Measurements from ENCODE around the gene ZNF695.

Gene ZNF695

DNA sequence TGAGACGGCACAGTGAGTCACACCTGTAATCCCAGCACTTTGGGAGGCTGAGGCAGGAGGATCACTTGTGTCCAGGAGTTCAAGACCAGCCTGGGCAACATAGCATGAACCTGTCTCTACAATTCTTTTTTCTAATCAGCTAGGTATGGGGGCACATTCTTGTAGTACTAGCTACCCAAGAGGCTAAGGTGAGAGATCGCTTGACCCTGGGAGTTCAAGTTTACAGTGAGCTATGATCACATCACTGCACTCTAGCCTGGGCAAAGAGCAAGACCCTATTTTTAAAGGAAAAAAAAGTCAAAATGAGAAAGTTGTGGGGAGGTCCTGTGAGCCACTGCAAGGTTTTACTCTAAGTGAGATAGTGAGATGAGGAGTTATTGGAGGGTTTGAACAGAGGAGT lies 41.4 kb downstream of the ZNF695 start:
- H3K23ac ChIP-seq (ENCODE audit: low read depth, low read length, poor library complexity): no peak overlapping the region
- no peak overlapping the region for H3K27ac ChIP-seq (replicated peaks; ENCODE audit: low read length)
- no peak overlapping the region for H3K18ac ChIP-seq (ENCODE audit: low read length)
- no peak overlapping the region for H3K4ac ChIP-seq (ENCODE audit: low read length)
- no peaks in the 10 kb centered on the region for H3K27me3 ChIP-seq (ENCODE audit: control insufficient read depth in 3 of 3, insufficient read depth in 3 of 3, low read depth in 1 of 3, low read length in 3 of 3)
- H2BK120ac ChIP-seq (ENCODE audit: low read depth, low read length): no peak overlapping the region
- no peak overlapping the region for H4K8ac ChIP-seq (ENCODE audit: low read depth, low read length)
- no peak overlapping the region for H2BK15ac ChIP-seq (ENCODE audit: low read length)
- H3K4me1 ChIP-seq (ENCODE audit: control insufficient read depth in 2 of 2, insufficient read depth in 1 of 2, low read depth in 1 of 2, low read length in 2 of 2): peaks cover 0 to 8% of the 10 kb centered on the region in 2 donors
- H2BK12ac ChIP-seq (ENCODE audit: low read length): no peak overlapping the region
- no CpG with 5 or more reads among the region's 2 CpGs for WGBS, 2 donors (ENCODE audit: extremely low coverage in 2 of 2, insufficient read length in 2 of 2, insufficient replicate concordance in 1 of 2)
- no peak overlapping the region for H3K9ac ChIP-seq (ENCODE audit: low read depth, low read length, poor library complexity)
- H3K79me1 ChIP-seq (ENCODE audit: low read depth, low read length): peaks cover 2% of the 10 kb centered on the region
- H3K9me3 ChIP-seq (replicated peaks in 1 of 2; ENCODE audit: control insufficient read depth in 2 of 2, insufficient read depth in 1 of 2, low read depth in 1 of 2, low read length in 2 of 2): peaks cover 23 to 76% of the 10 kb centered on the region in 2 donors
- H3K4me3 ChIP-seq (ENCODE audit: low read length in 2 of 2): no peak overlapping the region
- H3K4me2 ChIP-seq (ENCODE audit: insufficient read depth, low read length, poor library complexity, severe bottlenecking): no peak overlapping the region
- H2AK5ac ChIP-seq (ENCODE audit: low read depth, low read length): no peak overlapping the region
- no peak overlapping the region for H3K14ac ChIP-seq (ENCODE audit: low read length)
- peaks cover 30 to 59% of the 10 kb centered on the region in 2 donors for H3K36me3 ChIP-seq (replicated peaks in 1 of 2; ENCODE audit: control insufficient read depth in 2 of 2, insufficient read depth in 2 of 2, low read length in 2 of 2)
- H2AFZ ChIP-seq (ENCODE audit: low read length): no peak overlapping the region
- no peak overlapping the region for H2BK5ac ChIP-seq (ENCODE audit: low read length)
- no peak for DNase-seq (ENCODE audit: low spot score)
- no peak overlapping the region for H4K91ac ChIP-seq (ENCODE audit: low read depth, low read length, poor library complexity)

DNA sequence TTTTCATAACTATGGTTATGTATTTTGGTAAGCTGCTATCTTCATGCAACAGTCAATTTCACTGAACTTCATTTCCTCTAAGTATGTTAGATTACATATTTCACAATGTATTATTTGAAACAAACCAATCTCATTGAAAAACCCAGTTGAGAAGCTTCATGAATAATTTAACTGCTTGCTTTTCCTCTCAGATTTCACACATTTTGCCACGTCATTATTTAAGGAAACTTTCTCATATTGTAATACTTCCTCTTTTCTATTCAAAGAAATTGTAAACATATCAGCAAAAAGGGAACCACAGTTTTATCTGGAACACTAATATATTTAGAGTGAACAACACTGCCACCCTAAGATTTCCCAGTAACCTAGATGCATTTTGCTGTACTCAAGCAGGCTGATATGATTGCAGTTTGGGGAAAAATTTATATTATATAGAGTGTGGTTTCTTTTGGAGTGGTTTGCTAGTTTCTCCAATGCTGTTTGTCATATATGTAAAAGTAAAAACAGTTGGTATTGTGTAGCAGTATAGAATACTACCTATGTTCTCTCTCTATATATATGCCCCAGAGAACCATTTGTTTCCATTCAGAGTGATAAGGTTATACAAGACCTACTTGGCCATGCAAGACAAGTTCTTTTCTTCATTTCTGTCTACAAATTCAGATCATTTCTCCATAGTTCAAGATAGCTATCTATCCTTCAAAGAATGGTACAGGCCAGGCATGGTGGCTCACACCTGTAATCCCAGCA lies 47.7 kb downstream of the ZNF695 start:
- no peak overlapping the region for H2AFZ ChIP-seq (ENCODE audit: low read length)
- no peak overlapping the region for H4K8ac ChIP-seq (ENCODE audit: low read depth, low read length)
- no peaks in the 10 kb centered on the region for H3K79me1 ChIP-seq (ENCODE audit: low read depth, low read length)
- no peak overlapping the region for H3K27ac ChIP-seq (replicated peaks; ENCODE audit: low read length)
- peaks cover 0 to 10% of the 10 kb centered on the region in 2 donors for H3K4me1 ChIP-seq (ENCODE audit: control insufficient read depth in 2 of 2, insufficient read depth in 1 of 2, low read depth in 1 of 2, low read length in 2 of 2)
- H3K9ac ChIP-seq (ENCODE audit: low read depth, low read length, poor library complexity): no peak overlapping the region
- DNase-seq (ENCODE audit: low spot score): no peak
- no peak overlapping the region for H2BK120ac ChIP-seq (ENCODE audit: low read depth, low read length)
- no CpG with 5 or more reads among the region's 1 CpG for WGBS, 2 donors (ENCODE audit: extremely low coverage in 2 of 2, insufficient read length in 2 of 2, insufficient replicate concordance in 1 of 2)
- H3K4me2 ChIP-seq (ENCODE audit: insufficient read depth, low read length, poor library complexity, severe bottlenecking): no peak overlapping the region
- peaks cover 5 to 37% of the 10 kb centered on the region in 2 donors for H3K9me3 ChIP-seq (replicated peaks in 1 of 2; ENCODE audit: control insufficient read depth in 2 of 2, insufficient read depth in 1 of 2, low read depth in 1 of 2, low read length in 2 of 2)
- peaks cover 16 to 76% of the 10 kb centered on the region in 2 donors for H3K36me3 ChIP-seq (replicated peaks in 1 of 2; ENCODE audit: control insufficient read depth in 2 of 2, insufficient read depth in 2 of 2, low read length in 2 of 2)
- H3K27me3 ChIP-seq (ENCODE audit: control insufficient read depth in 3 of 3, insufficient read depth in 3 of 3, low read depth in 1 of 3, low read length in 3 of 3): no peaks in the 10 kb centered on the region
- H2AK5ac ChIP-seq (ENCODE audit: low read depth, low read length): no peak overlapping the region
- no peak overlapping the region for H4K91ac ChIP-seq (ENCODE audit: low read depth, low read length, poor library complexity)
- H3K4ac ChIP-seq (ENCODE audit: low read length): no peak overlapping the region
- no peak overlapping the region for H3K4me3 ChIP-seq (ENCODE audit: low read length in 2 of 2)
- H3K14ac ChIP-seq (ENCODE audit: low read length): no peak overlapping the region
- H2BK15ac ChIP-seq (ENCODE audit: low read length): no peak overlapping the region
- H2BK12ac ChIP-seq (ENCODE audit: low read length): no peak overlapping the region
- H3K23ac ChIP-seq (ENCODE audit: low read depth, low read length, poor library complexity): no peak overlapping the region
- no peak overlapping the region for H2BK5ac ChIP-seq (ENCODE audit: low read length)
- no peak overlapping the region for H3K18ac ChIP-seq (ENCODE audit: low read length)

DNA sequence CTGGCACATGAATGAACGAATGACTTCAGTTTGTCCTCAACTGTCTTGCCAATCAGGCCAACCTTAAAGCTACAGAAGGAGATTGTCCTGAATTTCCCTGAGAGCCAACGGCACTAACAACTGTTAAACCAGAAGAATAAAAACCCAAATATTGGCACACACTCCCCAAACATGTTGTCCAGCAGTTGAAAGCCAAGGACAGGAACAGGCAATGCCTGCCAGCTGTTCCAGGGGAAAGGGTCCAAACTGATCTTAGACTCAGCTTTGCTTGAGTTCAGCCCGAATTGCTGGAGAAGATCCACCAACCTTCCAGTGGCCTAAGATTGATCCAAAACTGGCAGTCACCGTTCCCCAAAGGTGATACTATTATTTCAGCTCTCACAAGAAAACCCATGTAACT lies 53.7 kb downstream of the ZNF695 start:
- Histone ChIP-seq H2BK15ac (ENCODE audit: low read length) (no peak overlapping the region), H2BK12ac (ENCODE audit: low read length) (no peak overlapping the region), H3K9me3 (replicated peaks in 1 of 2; ENCODE audit: control insufficient read depth in 2 of 2, insufficient read depth in 1 of 2, low read depth in 1 of 2, low read length in 2 of 2) (peaks cover 0 to 22% of the 10 kb centered on the region in 2 donors), H2AK5ac (ENCODE audit: low read depth, low read length) (no peak overlapping the region), H3K4me2 (ENCODE audit: insufficient read depth, low read length, poor library complexity, severe bottlenecking) (no peak overlapping the region), H2AFZ (ENCODE audit: low read length) (no peak overlapping the region), H3K4me1 (ENCODE audit: control insufficient read depth in 2 of 2, insufficient read depth in 1 of 2, low read depth in 1 of 2, low read length in 2 of 2) (no peaks in the 10 kb centered on the region), H3K79me1 (ENCODE audit: low read depth, low read length) (no peaks in the 10 kb centered on the region), H2BK5ac (ENCODE audit: low read length) (no peak overlapping the region), H3K4ac (ENCODE audit: low read length) (no peak overlapping the region), H3K27me3 (ENCODE audit: control insufficient read depth in 3 of 3, insufficient read depth in 3 of 3, low read depth in 1 of 3, low read length in 3 of 3) (no peaks in the 10 kb centered on the region), H3K18ac (ENCODE audit: low read length) (no peak overlapping the region), H3K23ac (ENCODE audit: low read depth, low read length, poor library complexity) (no peak overlapping the region), H3K27ac (replicated peaks; ENCODE audit: low read length) (no peak overlapping the region), H4K91ac (ENCODE audit: low read depth, low read length, poor library complexity) (no peak overlapping the region), H3K4me3 (ENCODE audit: low read length in 2 of 2) (no peak overlapping the region), H3K9ac (ENCODE audit: low read depth, low read length, poor library complexity) (no peak overlapping the region), H3K36me3 (replicated peaks in 1 of 2; ENCODE audit: control insufficient read depth in 2 of 2, insufficient read depth in 2 of 2, low read length in 2 of 2) (peaks cover 0 to 58% of the 10 kb centered on the region in 2 donors), H2BK120ac (ENCODE audit: low read depth, low read length) (no peak overlapping the region), H3K14ac (ENCODE audit: low read length) (no peak overlapping the region), H4K8ac (ENCODE audit: low read depth, low read length) (no peak overlapping the region)
- WGBS, 2 donors (ENCODE audit: extremely low coverage in 2 of 2, insufficient read length in 2 of 2, insufficient replicate concordance in 1 of 2): no CpG with 5 or more reads among the region's 4 CpGs
- DNase-seq (ENCODE audit: low spot score): no peak

DNA sequence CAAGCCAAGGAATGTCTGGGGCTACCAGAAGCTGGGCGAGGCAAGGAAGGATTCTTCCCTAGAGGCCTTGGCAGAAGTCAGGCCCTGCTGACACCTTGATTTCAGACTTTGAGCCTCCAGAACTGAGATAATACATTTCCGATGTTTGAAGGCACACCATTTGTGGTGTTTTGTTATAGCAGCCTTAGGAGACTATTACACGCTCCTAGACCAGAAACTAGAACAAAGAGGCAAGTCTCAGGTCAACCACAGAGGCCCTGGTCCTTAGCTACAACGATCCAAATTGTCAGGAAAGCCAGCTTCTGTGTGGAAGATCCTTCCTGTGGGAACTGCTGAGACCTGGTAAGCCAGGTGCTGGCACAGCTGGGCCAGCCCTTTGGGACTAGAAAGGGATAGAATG lies 56.4 kb downstream of the ZNF695 start:
- Histone ChIP-seq H3K23ac (ENCODE audit: low read depth, low read length, poor library complexity) (no peak overlapping the region), H3K79me1 (ENCODE audit: low read depth, low read length) (no peaks in the 10 kb centered on the region), H3K27me3 (ENCODE audit: control insufficient read depth in 3 of 3, insufficient read depth in 3 of 3, low read depth in 1 of 3, low read length in 3 of 3) (no peaks in the 10 kb centered on the region), H3K4ac (ENCODE audit: low read length) (no peak overlapping the region), H2BK15ac (ENCODE audit: low read length) (no peak overlapping the region), H3K4me1 (ENCODE audit: control insufficient read depth in 2 of 2, insufficient read depth in 1 of 2, low read depth in 1 of 2, low read length in 2 of 2) (no peaks in the 10 kb centered on the region), H2AK5ac (ENCODE audit: low read depth, low read length) (no peak overlapping the region), H2AFZ (ENCODE audit: low read length) (no peak overlapping the region), H2BK120ac (ENCODE audit: low read depth, low read length) (no peak overlapping the region), H3K9ac (ENCODE audit: low read depth, low read length, poor library complexity) (no peak overlapping the region), H3K27ac (replicated peaks; ENCODE audit: low read length) (no peak overlapping the region), H3K4me2 (ENCODE audit: insufficient read depth, low read length, poor library complexity, severe bottlenecking) (no peak overlapping the region), H4K91ac (ENCODE audit: low read depth, low read length, poor library complexity) (no peak overlapping the region), H3K4me3 (ENCODE audit: low read length in 2 of 2) (no peak overlapping the region), H3K9me3 (replicated peaks in 1 of 2; ENCODE audit: control insufficient read depth in 2 of 2, insufficient read depth in 1 of 2, low read depth in 1 of 2, low read length in 2 of 2) (peaks cover 0 to 18% of the 10 kb centered on the region in 2 donors), H3K18ac (ENCODE audit: low read length) (no peak overlapping the region), H2BK12ac (ENCODE audit: low read length) (no peak overlapping the region), H4K8ac (ENCODE audit: low read depth, low read length) (no peak overlapping the region), H3K36me3 (replicated peaks in 1 of 2; ENCODE audit: control insufficient read depth in 2 of 2, insufficient read depth in 2 of 2, low read length in 2 of 2) (peaks cover 0 to 43% of the 10 kb centered on the region in 2 donors), H2BK5ac (ENCODE audit: low read length) (no peak overlapping the region), H3K14ac (ENCODE audit: low read length) (no peak overlapping the region)
- no peak for DNase-seq (ENCODE audit: low spot score)
- WGBS, 2 donors (ENCODE audit: extremely low coverage in 2 of 2, insufficient read length in 2 of 2, insufficient replicate concordance in 1 of 2): no CpG with 5 or more reads among the region's 4 CpGs
